ENCODE measurements around the gene HLTF.

- TF ChIP-seq EZH2 (IDR thresholded peaks at IDR 0.05) (no peak), POLR2AphosphoS5 (IDR thresholded peaks at IDR 0.05; ENCODE audit: borderline replicate concordance, low read depth, low read length) (no peak)
Observed at GRCh38 chr3:149090907-149091306, 4.6 kb upstream of the HLTF start.
